PC-3 (cell line): ENCODE results near the gene PLRG1. TPM values are rescaled to one million over a fixed set of nuclear protein-coding genes. Genes with fewer than 3 reads are reported as not detected.

ENCODE experiments used
- ATAC-seq: fragments of 200-7000 bp; cut with Tn5 transposase; 2 replicates; pipeline ENCODE4 v1.9.1; 2020; ENCODE audit warnings: mild to moderate bottlenecking, moderate library complexity
- BruUV-seq: library from RNA; stranded (reverse); fragments of 400-500 nt; replicated peaks from 2 replicates; lab custom pipeline; 2021; lab: Mats Ljungman, UMichigan
- CTCF ChIA-PET: fragments of 300-600 bp; sonication (Branson Sonifier 250); formaldehyde crosslinking; loops from one replicate; lab custom pipeline; 2022; ENCODE audit warnings: antibody characterized with exemption; lab: Charles Lee
- POLR2A ChIA-PET: fragments of 300-600 bp; sonication (Branson Sonifier 250); formaldehyde crosslinking; loops from one replicate; lab custom pipeline; 2022; ENCODE audit warnings: antibody characterized with exemption; ENCODE audit not compliant: unreplicated experiment; lab: Charles Lee
- DNase-seq: peaks from one replicate; pipeline ENCODE4 v3.0.0-alpha.2; 2015
- H2AFZ ChIP-seq: fragments of 300-600 bp; sonication (generic); 2 replicates; pipeline ENCODE4 v1.6.0; 2016; ENCODE audit warnings: antibody characterized with exemption, low read length
- H3F3A ChIP-seq: fragments of 300-600 bp; sonication (generic); one replicate; pipeline ENCODE4 v1.6.0; 2017; ENCODE audit warnings: antibody characterized with exemption, low read length, control low read depth, mild to moderate bottlenecking; ENCODE audit not compliant: unreplicated experiment
- H3K27ac ChIP-seq: fragments of 300-600 bp; sonication (generic); 2 replicates; pipeline ENCODE4 v1.5.1; 2016; ENCODE audit warnings: mild to moderate bottlenecking, low read length
- H3K27me3 ChIP-seq: fragments of 300-600 bp; sonication (generic); 2 replicates; pipeline ENCODE4 v1.6.1; 2016; ENCODE audit warnings: low read length, mixed read lengths
- H3K36me3 ChIP-seq: fragments of 300-600 bp; sonication (generic); 2 replicates; pipeline ENCODE4 v1.6.1; 2016; ENCODE audit warnings: low read depth, mixed run types, low read length, mixed read lengths
- H3K4me1 ChIP-seq: fragments of 300-600 bp; sonication (generic); 2 replicates; pipeline ENCODE4 v1.5.1; 2016; ENCODE audit warnings: low read length; ENCODE audit not compliant: insufficient read depth
- H3K4me2 ChIP-seq: fragments of 300-600 bp; sonication (generic); 2 replicates; pipeline ENCODE4 v1.6.0; 2016; ENCODE audit warnings: low read length
- H3K4me3 ChIP-seq: fragments of 300-600 bp; sonication (generic); 2 replicates; pipeline ENCODE4 v1.5.1; 2016; ENCODE audit warnings: mild to moderate bottlenecking, low read length, mixed read lengths
- H3K79me2 ChIP-seq: fragments of 300-600 bp; sonication (generic); 2 replicates; pipeline ENCODE4 v1.6.1; 2017; ENCODE audit warnings: low read length, mixed read lengths
- H3K9ac ChIP-seq: fragments of 300-600 bp; sonication (generic); 2 replicates; pipeline ENCODE4 v1.6.0; 2016; ENCODE audit warnings: mild to moderate bottlenecking, low read length
- H3K9me2 ChIP-seq: fragments of 300-600 bp; sonication (generic); replicated peaks from 2 replicates; pipeline ENCODE4 v1.6.1; 2016; ENCODE audit warnings: mixed run types, low read length, mixed read lengths
- H3K9me3 ChIP-seq: fragments of 300-600 bp; sonication (generic); 2 replicates; pipeline ENCODE4 v1.6.1; 2016; ENCODE audit warnings: low read length, mixed read lengths
- H4K20me1 ChIP-seq: fragments of 300-600 bp; sonication (generic); 2 replicates; pipeline ENCODE4 v1.6.1; 2016; ENCODE audit warnings: low read length, mixed read lengths
- CTCF ChIP-seq: fragments of 300-600 bp; sonication (generic); conservative IDR thresholded peaks from 2 replicates; pipeline ENCODE4 v1.5.1; 2017; ENCODE audit warnings: antibody characterized with exemption, low read depth, mild to moderate bottlenecking, low read length
- EZH2 ChIP-seq: fragments of 300-600 bp; sonication (generic); IDR thresholded peaks from one replicate; pipeline ENCODE4 v1.6.1; 2017; ENCODE audit warnings: antibody characterized with exemption, mild to moderate bottlenecking, low read length; ENCODE audit not compliant: unreplicated experiment
- EZH2phosphoT487 ChIP-seq: fragments of 300-600 bp; sonication (generic); IDR thresholded peaks from 2 replicates; pipeline ENCODE4 v1.6.1; 2018; ENCODE audit warnings: mild to moderate bottlenecking, antibody characterized with exemption, low read length, borderline replicate concordance
- intact Hi-C: fragments of 100-400 bp; cut with micrococcal nuclease; formaldehyde crosslinking; loops from 2 replicates; pipeline ENCODE4 v1.9.0; 2023
- total RNA-seq: library from RNA; depleted of rRNA; stranded (reverse); fragments of >200 nt; gene quantifications from 2 replicates; pipeline ENCODE4 v1.2.3, GENCODE V29; 2014

Gene PLRG1
- total RNA-seq, 1 experiment from 2014 or later, result 51.7 TPM

DNA sequence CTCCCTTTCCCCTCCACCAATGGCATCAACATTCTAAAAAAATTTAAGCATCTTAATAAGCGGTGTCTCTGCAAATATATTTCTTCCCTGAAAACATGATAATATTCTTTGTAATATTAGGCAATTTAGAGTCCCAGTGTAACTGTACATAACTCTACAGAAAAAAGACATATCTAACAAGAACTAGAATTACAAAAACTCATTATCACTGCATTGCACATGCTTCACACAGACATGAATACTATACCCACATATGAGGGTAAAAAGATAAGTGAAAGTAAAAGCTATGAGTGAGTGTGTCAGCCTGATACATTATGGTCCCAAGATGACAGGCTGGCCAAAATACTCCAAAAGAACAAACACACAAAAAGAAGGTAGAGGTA, 10.2 kb upstream of the PLRG1 start:
- Histone ChIP-seq H3K9ac (no peak overlapping the region), H4K20me1 (no peaks in the 10 kb centered on the region), H3F3A (peaks cover 3% of the 10 kb centered on the region), H2AFZ (no peak overlapping the region), H3K4me1 (peaks cover 50% of the 10 kb centered on the region), H3K9me3 (no peaks in the 10 kb centered on the region), H3K4me2 (peak overlapping the region; percentile 57), H3K27ac (peak overlapping the region; percentile 22; the same call in 1 of the 2 replicates), H3K9me2 (no peaks in the 10 kb centered on the region), H3K4me3 (peak overlapping the region; percentile 11; the same call in 1 of the 2 replicates), H3K27me3 (no peaks in the 10 kb centered on the region), H3K79me2 (no peaks in the 10 kb centered on the region), H3K36me3 (no peaks in the 10 kb centered on the region)
- ChIA-PET POLR2A (no interaction called here), CTCF (interaction anchor here (2.7 kb wide), 1 partner anchor 58 kb away, joined by 44 read pairs; no protein-coding TSS in a partner anchor)
- no TSS peak for BruUV-seq
- intact Hi-C loops, result no loop called here
- no peak for TF ChIP-seq CTCF
- no peak for TF ChIP-seq EZH2
- no peak for TF ChIP-seq EZH2phosphoT487
- no peak for DNase-seq
- ATAC-seq, result no peak

DNA sequence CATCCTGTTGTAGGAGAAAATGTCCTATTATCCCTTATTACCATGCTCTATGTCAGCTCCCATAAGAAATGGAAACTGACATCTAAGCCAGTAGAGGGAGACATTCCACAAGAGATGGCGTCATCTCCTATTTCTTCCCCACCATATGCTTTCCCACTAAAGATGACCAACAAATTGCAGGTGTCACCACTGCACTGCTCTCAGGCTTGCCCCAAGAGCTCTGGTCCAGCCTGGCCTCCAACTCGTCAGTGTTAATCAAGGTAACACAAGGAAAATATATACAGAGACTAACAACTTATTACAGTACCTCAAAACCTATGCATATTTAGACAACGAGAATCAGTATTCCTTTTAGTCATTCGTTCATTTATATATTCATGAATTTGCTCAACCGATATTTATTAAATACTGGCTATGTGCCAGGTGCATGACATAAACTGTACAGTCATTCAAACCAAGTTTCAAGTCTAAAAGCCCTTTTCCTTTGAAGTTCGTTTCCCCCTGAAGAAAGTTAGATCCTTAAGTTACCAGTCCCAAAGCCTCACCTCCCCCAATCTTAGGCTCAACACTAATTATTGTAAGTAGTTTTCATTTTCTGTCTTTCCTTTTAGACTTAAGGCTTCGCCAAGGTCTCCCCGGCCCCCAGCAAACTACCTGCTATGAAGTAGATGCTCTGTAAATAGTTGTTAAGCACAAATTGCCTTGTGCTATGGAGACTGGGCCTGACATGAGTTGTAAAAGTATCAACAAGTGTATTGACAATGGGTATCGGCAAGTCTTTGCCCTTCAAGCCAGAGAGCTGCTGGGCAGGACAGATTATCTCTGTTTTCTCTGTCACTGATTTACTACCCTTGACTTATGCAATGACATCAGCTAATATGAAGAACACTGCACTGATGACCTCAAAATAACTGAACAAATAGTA, 9.6 kb upstream of the PLRG1 start:
- H3K9me3 ChIP-seq, result no peaks in the 10 kb centered on the region
- H4K20me1 ChIP-seq, result no peaks in the 10 kb centered on the region
- H3K4me3 ChIP-seq, result no peak overlapping the region
- H3F3A ChIP-seq, result peaks cover 3% of the 10 kb centered on the region
- peak; percentile 86 for TF ChIP-seq CTCF
- TF ChIP-seq EZH2, result no peak
- no peak for TF ChIP-seq EZH2phosphoT487
- peaks cover 44% of the 10 kb centered on the region for H3K4me1 ChIP-seq
- H3K79me2 ChIP-seq, result no peaks in the 10 kb centered on the region
- no peak overlapping the region for H2AFZ ChIP-seq
- H3K27ac ChIP-seq, result peak overlapping the region; percentile 22; the same call in 1 of the 2 replicates
- H3K9ac ChIP-seq, result no peak overlapping the region
- POLR2A ChIA-PET, result no interaction called here
- no peaks in the 10 kb centered on the region for H3K27me3 ChIP-seq
- ATAC-seq (peak; percentile 81), DNase-seq (peak; percentile 78)
- peak overlapping the region; percentile 57 for H3K4me2 ChIP-seq
- no TSS peak for BruUV-seq
- intact Hi-C loops, result loop anchor here (1.0 kb wide), 2 partner anchors 59 to 63 kb away; no protein-coding TSS in a partner anchor
- H3K36me3 ChIP-seq, result no peaks in the 10 kb centered on the region
- CTCF ChIA-PET, result interaction anchor here (0.6 to 2.7 kb wide), 5 partner anchors 10 to 219 kb away, joined by 3 to 44 read pairs (median 8); partner anchors contain the start of gene PLRG1
- no peaks in the 10 kb centered on the region for H3K9me2 ChIP-seq

- intact Hi-C loops, result loop anchor here (1.0 kb wide), 2 partner anchors 59 to 63 kb away; no protein-coding TSS in a partner anchor
- H3K9me2 ChIP-seq, result no peaks in the 10 kb centered on the region
- no peaks in the 10 kb centered on the region for H4K20me1 ChIP-seq
- CTCF ChIA-PET, result interaction anchor here (0.6 to 2.7 kb wide), 5 partner anchors 9 to 220 kb away, joined by 3 to 44 read pairs (median 8); partner anchors contain the start of gene PLRG1
- no peak overlapping the region for H3K4me2 ChIP-seq
- no peak overlapping the region for H3K27ac ChIP-seq
- H3K36me3 ChIP-seq, result no peaks in the 10 kb centered on the region
- POLR2A ChIA-PET, result no interaction called here
- TF ChIP-seq CTCF (no peak), EZH2 (no peak), EZH2phosphoT487 (no peak)
- H3K9me3 ChIP-seq, result no peaks in the 10 kb centered on the region
- no peak overlapping the region for H2AFZ ChIP-seq
- no peak for ATAC-seq
- DNase-seq, result no peak
- peaks cover 40% of the 10 kb centered on the region for H3K4me1 ChIP-seq
- no TSS peak for BruUV-seq
- H3F3A ChIP-seq, result peaks cover 3% of the 10 kb centered on the region
- H3K79me2 ChIP-seq, result no peaks in the 10 kb centered on the region
- no peak overlapping the region for H3K4me3 ChIP-seq
- H3K9ac ChIP-seq, result no peak overlapping the region
- H3K27me3 ChIP-seq, result no peaks in the 10 kb centered on the region
Observed at GRCh38 chr4:154559141-154559493, 8.9 kb upstream of the PLRG1 start.
